GM18511 (cell line): ENCODE data around the gene UPK3BL2.
"Not testable (repeated sequence)": the region's sequence is repeated elsewhere in the genome, so short reads cannot be mapped to it uniquely, and the experiment has no call there.

ENCODE experiments used
- ATAC-seq: cut with Tn5 transposase; IDR thresholded peaks from one replicate; pipeline ENCODE4 v1.9.1; 2021; ENCODE audit warnings: mild to moderate bottlenecking, moderate library complexity; ENCODE audit not compliant: unreplicated experiment

Gene UPK3BL2, protein sequence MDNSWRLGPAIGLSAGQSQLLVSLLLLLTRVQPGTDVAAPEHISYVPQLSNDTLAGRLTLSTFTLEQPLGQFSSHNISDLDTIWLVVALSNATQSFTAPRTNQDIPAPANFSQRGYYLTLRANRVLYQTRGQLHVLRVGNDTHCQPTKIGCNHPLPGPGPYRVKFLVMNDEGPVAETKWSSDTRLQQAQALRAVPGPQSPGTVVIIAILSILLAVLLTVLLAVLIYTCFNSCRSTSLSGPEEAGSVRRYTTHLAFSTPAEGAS

DNA sequence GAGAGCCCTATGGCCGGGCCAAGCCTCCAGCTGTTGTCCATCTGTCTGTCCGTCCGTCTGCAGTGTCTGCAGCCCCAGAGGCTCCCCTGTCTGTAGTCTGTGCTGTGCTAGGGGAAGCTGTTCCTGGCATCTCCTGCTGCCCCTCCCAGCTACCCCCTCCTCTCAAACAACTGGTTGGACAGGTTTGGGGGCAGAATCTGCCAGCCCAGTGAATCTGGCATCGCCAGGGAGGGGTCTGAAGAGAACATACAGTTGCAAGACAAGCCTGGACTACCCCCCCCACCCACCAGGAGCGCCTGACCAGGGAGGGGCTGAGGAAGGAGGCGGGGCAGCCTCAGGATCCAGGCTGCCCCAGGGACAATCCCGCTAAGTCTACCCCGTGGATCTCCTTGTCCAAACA, at the start of gene UPK3BL2:
Gene UPK3BL2, minus strand, starts transcription at position 101 of the 400 bp plus-strand sequence. Its CDS starts 60 bp downstream, at position 41.
- not testable (repeated sequence) for ATAC-seq

DNA sequence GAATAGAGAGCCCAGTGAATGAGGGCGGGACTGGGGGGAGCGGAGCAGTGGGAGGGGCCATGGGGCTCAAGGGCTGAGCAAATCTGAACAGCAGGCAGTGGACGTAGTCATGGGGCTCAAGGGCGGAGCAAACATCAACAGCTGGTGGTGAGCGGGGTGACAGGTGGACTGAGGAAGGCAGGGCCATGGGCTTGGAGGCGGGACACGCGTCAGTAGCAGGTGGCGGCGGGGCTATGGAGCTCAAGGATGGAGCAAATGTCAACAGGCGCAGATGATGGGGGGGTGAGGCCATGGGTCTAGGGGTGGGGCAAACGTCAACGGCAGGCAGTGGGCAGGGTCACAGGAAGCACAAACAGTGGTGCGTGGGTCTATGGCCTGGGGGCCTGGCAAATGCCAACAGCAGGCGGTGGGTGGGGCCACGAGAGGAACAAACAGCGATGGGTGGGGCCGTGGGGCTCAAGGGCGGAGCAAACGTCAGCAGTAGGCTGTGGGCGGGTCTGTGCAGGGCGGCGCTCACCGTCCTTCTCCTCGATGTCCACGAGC, 49.1 kb upstream of the UPK3BL2 start:
- peak; percentile 52 for ATAC-seq

DNA sequence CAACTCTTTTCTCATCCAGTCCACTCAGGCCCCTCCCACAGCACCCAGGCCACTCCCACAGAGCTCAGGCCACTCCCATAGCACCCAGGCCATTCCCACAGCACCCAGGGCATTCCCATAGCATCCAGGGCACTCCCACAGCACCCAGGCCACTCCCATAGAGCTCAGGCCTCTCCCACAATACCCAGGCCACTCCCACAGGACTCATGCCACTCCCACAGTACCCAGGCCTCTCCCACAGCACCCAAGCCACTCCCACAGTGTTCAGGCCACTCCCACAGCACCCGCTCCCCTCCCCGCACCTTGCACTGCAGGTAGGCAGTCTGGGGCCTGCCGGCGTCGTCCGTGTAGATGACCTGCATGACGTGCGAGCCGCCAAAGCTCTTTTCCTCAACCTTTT, 46.4 kb upstream of the UPK3BL2 start:
- ATAC-seq, result peak; percentile 40

DNA sequence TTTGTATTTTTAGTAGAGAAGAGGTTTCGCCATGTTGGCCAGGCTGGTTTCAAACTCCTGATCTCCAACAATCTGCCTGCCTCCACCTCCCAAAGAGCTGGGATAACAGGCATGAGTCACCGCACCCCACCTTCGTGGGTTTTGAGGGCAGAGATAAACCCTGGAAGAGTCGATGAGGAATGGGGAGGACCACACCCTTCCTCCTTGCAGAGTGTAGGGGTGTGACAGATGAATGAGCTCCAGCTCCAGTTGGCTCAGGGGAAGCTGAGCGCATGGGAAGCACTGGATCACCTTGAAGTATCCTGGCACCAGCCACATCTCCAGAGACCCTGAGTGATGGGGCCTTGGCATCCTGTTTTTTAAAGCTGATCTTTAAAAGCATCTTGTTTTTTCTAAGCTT, 40.0 kb upstream of the UPK3BL2 start:
- not testable (repeated sequence) for ATAC-seq

DNA sequence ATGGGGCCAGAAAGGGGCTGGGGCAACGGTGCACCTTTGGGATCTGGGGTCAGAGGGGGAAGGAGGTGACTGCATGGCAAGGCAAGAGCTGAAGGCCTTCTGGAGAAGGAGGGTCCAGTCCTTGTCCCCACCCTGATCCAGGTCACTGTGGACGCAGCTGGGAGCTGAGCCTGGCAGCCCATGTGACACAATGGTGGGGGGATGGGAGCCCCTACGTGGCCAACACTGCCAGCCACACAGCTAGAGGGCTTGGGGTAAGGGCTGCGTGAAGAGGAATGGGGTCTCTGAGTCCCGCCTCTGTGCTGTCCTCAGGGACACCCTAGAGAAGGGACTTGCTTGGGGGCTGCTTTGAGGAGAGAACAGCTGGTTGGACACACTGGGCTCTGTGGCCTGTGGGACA, 38.2 kb upstream of the UPK3BL2 start:
- not testable (repeated sequence) for ATAC-seq

DNA sequence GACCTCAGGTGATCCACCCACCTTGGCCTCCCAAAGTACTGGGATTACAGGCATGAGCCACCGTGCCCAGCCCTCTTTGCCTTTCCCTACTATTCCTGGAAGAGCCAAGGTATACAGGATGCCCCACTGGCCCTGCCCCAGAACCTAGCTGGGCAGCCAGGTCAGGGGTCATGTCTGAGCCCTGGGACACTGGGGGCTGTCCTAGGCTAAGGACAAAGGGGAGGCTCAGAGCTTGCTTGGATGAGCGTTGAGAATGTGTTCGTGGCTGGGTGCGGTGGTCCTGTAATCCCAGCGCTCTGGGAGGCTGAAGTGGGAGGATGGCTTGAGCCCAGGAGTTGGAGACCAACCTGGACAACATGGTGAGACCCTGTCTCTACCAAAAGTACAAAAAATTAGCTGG, 35.0 kb upstream of the UPK3BL2 start:
- ATAC-seq, result not testable (repeated sequence)

DNA sequence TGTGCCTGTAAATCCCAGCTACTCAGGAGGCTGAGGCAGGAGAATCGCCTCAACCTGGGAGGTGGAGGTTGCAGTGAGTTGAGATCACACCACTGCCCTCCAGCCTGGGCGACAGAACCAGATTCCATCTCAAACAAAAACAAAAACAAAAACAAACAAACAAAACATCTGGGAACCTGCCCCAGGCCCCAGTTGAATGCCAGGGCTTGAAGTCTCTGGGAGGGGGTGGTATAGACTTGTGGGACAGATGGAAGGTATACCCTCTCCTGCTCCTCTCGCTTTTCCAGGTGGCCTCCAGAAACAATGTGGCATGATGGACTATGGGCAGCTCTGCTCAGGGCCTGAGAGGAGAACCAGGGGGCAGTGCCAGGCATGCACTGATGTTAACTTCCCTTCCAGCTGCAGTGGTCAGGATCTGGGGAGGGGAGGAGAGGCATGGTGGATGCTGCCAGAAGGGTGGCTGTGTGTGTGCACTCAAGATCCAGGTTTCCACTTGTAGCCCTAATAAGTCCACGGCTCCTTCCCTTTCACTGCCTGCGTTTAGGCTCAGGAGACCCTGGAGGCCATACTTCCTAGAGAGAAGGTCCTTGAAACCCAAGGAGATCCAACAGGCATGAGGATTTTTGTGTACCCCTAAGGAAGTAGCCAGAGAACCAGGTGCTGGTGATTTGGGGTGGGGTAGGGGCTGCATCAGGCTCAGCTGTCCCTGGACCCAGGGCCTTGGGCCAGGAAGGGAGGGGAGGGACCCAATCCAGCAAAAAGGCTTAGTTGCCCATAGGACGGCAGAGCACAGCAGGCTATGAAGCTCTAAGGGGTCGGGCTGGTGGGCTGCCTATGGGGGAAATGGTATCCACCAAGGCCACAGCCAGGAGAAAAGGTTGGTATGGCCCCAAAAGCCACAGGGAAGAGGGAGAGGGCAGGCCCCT, 34.1 kb upstream of the UPK3BL2 start:
- ATAC-seq, result not testable (repeated sequence)

DNA sequence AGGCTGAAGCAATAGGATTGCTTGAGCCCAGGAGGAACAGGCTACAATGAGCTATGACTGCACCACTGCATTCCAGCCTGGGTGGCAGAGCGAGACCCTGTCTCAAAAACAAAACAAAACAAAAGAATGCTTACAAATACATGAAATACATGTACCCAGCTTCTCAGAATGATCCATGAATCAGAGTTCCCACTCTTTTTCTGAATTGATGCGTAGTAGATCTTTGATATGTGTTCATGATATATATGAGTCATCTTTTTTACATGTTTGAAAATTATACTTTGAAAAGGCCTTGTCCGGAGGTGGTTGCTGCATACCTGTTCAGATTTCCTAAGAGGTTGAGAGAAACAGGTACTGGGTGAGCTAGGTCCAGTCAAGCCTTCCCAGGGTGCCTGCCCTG, 32.9 kb upstream of the UPK3BL2 start:
- ATAC-seq, result not testable (repeated sequence)

DNA sequence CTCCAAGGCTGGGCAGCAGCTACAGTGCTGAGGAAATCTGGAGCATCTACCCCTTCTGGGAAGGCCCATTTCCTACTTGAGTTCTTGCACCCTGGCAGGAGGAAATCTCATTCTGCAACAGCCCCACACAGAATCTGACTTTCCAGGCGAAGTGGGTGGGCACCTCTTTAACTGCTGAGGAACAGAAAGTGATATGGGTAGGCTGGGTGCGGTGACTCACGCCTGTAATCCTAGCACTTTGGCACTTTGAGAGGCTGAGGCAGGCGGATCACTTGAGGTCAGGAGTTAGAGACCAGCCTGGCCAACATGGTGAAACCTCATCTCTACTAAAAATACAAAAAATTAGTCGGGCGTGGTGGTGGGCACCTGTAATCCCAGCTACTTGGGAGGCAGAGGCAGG, 31.1 kb upstream of the UPK3BL2 start:
- ATAC-seq, result not testable (repeated sequence)

DNA sequence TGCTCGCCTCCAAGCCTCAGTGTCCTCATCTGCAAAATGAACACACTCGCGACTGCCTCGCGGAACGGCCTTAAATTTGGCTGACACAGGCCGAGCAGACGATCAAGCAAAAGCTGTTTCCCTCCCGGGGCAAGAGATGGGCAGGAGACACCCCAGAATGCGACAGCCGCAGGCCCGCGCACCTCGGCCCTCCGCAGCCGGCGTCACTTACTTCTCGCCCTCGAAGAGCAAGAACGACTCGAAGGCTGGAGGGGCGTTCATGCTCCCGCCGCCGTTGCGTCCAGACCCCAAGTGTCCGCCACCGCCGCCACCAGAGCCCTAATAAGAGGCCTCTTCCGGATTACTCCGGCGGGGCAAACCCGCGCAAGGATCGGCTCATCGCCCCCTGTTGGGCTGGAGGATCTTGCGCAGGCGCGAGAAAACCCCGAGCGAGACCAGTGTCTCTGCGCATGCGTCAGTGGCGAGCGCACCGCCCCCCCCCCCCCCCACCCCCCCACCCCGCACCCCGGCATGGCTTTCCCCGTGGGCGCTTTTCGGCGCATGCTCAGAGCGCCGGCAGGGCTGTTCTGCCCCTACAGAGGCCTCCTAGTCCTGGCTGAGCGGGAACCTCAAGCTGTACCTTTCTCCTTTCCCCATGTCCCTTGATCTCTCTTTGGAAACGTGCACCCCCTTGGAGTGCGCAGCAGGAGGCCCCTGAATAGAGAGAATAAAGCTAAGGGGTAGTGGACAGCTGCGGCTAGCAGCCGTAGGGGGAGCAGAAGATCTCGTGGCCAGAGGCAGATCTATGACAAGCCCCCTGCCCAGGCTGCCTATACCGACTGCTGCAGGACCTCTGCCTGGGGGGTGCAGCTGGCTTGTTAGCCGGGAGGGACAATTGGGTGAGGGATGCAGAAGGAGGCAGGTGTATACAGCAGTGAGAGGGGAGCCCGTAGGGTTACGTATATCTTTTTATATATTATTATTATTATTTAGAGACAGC, 29.1 kb upstream of the UPK3BL2 start, which contains the start of gene POLR2J3:
Gene POLR2J3, minus strand, starts transcription at position 323 of the 979 bp plus-strand sequence. Its CDS starts 62 bp downstream, at position 261.
- peak; percentile 92 for ATAC-seq

DNA sequence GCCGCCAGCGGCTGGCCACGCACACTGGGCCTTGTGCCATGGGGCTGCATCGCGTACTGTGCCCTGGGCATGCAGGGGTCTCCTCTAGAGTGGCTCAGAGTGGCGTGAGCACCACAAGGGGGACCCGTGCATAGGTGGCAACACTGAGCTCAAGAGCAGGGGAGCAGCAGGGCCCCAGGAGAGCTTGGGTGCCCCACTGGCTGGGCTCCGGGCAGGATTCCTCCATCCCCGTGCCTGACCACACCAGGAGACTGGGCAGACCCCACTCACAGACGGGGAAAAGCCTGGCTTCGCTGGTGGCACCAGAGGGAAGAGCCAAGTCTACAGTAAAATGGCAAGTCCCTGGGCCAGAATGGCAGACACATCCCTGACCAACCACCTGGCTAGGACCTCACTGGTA, 25.1 kb upstream of the UPK3BL2 start:
- not testable (repeated sequence) for ATAC-seq

DNA sequence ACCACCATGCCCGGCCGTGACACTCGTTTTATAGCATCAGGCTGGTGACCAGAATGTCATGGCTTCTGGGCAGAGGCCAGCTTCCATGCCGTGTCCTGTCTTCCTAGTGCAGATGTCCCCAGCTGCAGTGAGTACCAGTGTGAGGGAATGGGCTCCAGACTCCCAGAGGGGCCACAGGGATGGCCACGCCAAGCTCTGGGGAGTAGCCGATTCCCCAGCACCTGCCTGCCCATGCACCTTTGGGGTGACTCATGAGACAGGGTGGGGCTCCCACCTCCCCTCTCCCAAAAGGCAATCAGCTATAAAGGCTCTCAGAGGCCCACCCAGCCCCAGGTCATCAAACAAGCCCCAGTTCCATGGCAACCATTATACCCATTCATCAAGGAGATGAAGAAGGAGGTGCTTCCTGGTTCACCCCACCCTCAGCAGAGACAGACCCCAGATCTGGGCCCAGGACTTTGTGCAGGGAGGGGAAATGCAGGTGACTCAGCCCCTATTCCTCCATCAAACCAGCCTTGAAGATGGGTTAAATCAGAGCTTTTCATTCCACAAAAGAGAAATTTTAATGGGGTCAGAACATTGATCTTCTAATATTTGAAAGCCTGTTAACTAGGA, 7.4 kb upstream of the UPK3BL2 start, which contains the start of gene SPDYE2:
Gene SPDYE2, plus strand, starts transcription at position 419 of the 615 bp plus-strand sequence. CDS start 2,030 bp downstream, outside the sequence.
- not testable (repeated sequence) for ATAC-seq

DNA sequence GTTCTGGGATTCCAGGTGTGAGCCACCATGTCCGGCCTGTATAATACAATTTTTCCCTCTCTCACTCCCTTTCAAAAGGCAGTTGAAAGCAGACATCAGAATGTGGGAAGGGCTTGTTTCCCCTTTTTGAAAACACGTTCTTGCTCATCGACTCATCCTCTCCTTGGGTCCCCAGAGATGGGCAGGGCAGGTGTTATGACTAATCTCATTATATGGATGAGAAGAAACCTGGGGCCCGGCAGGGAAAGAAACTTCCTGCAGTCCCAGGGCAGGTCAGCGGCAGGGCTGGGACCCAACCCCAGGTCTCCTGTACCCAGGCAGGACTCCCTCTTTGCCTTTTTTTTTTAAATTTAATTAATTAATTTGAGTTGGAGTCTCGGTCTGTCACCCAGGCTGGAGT, 2.9 kb upstream of the UPK3BL2 start:
- ATAC-seq, result peak; percentile 89

DNA sequence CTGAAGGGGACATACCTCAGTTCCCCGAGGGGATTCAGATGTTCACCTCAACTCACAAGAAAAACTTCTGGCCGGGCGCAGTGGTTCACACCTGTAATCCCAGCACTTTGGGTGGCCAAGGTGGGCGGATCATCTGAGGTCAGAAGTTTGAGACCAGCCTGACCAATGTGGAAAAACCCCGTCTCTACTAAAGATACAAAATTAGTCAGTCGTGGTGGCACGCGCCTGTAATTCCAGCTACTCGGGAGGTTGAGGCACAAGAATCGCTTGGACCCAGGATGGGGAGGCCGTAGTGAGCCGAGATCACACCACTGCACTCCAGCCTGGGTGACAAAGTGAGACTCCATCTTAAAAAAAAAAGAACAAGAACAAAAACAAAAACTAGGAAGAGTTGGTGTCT, 1.8 kb upstream of the UPK3BL2 start:
- ATAC-seq, result not testable (repeated sequence)

DNA sequence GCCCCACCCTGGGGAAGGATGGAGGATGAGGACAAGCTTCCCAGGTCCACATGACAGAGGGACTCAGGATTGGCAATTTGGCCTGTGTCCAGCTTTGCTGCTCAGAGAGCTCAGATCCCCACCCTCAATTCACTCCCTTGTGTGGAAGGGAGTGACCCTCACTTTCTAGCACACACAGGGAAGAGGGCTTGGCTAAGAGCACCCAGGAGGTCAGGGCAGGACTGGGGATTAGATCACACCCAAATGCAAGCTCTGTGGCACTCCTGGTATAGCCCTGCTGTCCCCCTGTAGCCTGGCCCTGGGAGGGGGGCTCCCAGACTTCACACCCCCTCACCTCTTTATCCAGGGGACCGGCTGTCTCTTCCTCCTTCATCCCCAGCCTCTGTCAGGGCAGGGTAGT, 876 bp upstream of the UPK3BL2 start:
- ATAC-seq, result not testable (repeated sequence)

DNA sequence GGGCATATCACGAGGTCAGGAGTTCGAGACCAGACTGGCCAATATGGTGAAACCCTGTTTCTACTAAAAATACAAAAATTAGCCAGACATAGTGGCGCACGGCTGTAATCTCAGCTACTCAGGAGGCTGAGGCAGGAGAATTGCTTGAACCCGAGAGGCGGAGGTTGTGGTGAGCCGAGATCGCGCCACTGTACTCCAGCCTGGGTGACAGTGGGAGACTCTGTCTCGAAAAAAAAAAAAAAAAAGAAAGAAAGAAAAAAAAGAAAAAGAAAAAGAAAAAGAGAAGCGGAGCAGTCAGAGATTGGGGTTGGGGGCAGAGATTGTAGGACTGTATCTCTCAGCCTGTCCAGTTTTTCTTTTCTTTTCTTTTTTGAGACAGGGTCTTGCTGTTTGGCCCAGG, 725 bp downstream of the UPK3BL2 start:
- ATAC-seq, result not testable (repeated sequence)

DNA sequence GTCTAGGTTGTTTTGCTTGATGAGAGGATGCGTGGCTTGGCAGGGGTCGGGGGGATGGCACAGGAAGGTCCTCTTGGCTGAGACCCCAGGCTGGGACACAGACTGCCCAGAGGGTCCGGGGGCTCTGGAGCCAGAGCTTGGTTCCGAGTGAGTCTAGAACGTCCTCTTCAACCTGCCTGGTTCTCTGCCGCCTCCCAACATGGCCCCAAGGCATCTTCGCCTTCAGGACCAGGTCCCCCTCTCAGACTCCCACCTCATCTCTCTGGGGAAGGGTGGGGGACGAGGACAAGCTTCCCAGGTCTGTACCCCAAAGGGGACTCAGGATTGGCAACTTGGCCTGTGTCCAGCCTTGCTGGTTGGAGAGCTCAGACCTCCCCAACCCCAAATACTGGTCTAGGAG, 1.4 kb downstream of the UPK3BL2 start:
- ATAC-seq, result not testable (repeated sequence)

DNA sequence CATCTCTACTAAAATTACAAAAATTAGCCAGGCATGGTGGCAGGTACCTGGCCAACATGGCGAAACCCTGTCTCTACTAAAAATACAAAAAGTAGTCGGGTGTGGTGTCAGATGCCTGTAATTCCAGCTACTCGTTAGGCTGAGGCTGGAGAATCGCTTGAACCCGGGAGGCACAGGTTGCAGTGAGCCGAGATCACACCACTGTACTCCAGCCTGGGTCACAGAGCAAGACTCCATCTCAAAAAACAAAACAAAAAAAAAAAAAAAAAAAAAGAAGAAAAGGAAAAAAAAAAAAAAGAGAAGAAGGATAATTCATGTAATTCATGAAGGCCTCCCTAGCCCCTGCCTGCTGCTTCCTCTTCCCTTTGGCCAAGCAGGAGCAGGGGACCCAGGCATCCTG, 2.9 kb downstream of the UPK3BL2 start:
- ATAC-seq, result not testable (repeated sequence)

DNA sequence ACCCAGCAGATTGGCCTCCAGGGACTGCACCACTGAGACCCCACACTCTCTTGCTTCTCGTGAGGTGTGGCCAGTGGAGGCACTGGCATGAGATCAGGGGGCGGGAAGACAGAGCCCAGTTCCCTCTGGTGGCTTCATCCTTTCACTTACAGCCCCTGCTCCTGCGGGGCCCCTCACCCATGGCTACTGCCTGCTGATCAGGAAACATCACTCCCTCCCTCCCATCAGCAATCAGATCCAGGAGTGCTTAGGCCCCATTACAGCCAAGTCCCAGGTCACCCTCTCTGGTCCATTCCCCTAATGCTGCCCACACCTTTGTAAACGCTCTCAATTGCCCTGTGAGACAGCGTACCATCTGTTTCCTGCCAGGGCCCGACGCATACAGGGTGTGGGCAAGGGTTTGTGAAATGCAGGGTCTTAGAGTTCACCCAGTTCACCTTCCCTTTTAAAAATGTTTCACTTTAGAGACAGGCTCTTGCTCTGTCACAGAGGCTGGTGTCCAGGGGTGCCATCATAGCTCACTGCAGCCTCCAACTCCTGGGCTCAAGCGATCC, 8.4 kb downstream of the UPK3BL2 start:
- ATAC-seq, result not testable (repeated sequence)
